WTC11 (cell line): Measurements from ENCODE around the gene SPOCD1. TPM values are rescaled to one million over a fixed set of nuclear protein-coding genes. Genes with fewer than 3 reads are reported as not detected.

Source experiments
- ATAC-seq: fragments of 200-7000 bp; cut with Tn5 transposase; 2 replicates; pipeline ENCODE4 v1.10.0; 2021; ENCODE audit warnings: mild to moderate bottlenecking, moderate library complexity
- CTCF ChIA-PET: fragments of 300-600 bp; sonication (Branson Sonifier 250); formaldehyde crosslinking; loops from one replicate; lab custom pipeline; 2021; ENCODE audit warnings: antibody characterized with exemption; lab: Charles Lee
- POLR2A ChIA-PET: fragments of 350-600 bp; sonication (Branson Sonifier 250); formaldehyde crosslinking; loops from one replicate; lab custom pipeline; 2021; ENCODE audit warnings: antibody characterized with exemption; lab: Charles Lee
- DNase-seq: peaks from one replicate; pipeline ENCODE4 v3.0.0; 2021; ENCODE audit warnings: low spot score
- H3K27ac Mint-ChIP-seq: 2 replicates; pipeline ENCODE4 v1.8.0; 2021; ENCODE audit warnings: mixed read lengths
- H3K27me3 Mint-ChIP-seq: 2 replicates; pipeline ENCODE4 v1.8.0; 2021; ENCODE audit warnings: low read depth, mild to moderate bottlenecking, moderate library complexity, mixed read lengths
- H3K36me3 Mint-ChIP-seq: 2 replicates; pipeline ENCODE4 v1.8.0; 2021; ENCODE audit warnings: mixed read lengths
- H3K4me1 Mint-ChIP-seq: 2 replicates; pipeline ENCODE4 v1.8.0; 2022; ENCODE audit warnings: mixed read lengths
- H3K4me3 Mint-ChIP-seq: 2 replicates; pipeline ENCODE4 v1.8.0; 2021; ENCODE audit warnings: mild to moderate bottlenecking, moderate library complexity, mixed read lengths
- H3K9me3 Mint-ChIP-seq: 2 replicates; pipeline ENCODE4 v1.8.0; 2021; ENCODE audit warnings: mixed read lengths
- ATF2 ChIP-seq: sonication (generic); formaldehyde crosslinking; IDR thresholded peaks from 2 replicates; pipeline ENCODE4 v1.8.1; 2022; ENCODE audit warnings: low read depth, missing genetic modification reagents, borderline replicate concordance
- CREB1 ChIP-seq: sonication (generic); formaldehyde crosslinking; IDR thresholded peaks from 2 replicates; pipeline ENCODE4 v1.8.0; 2023; ENCODE audit warnings: mild to moderate bottlenecking, missing genetic modification reagents
- GRHL2 ChIP-seq: fragments of 250-450 bp; sonication (Bioruptor Pico); IDR thresholded peaks from 2 replicates; pipeline ENCODE4 v1.8.0; 2022; ENCODE audit warnings: mild to moderate bottlenecking, moderate library complexity; ENCODE audit not compliant: insufficient replicate concordance, severe bottlenecking
- GTF2I ChIP-seq: fragments of 250-450 bp; sonication (Bioruptor Pico); conservative IDR thresholded peaks from 2 replicates; pipeline ENCODE4 v1.4.0; 2021; ENCODE audit warnings: mild to moderate bottlenecking
- HMGXB4 ChIP-seq: sonication (generic); formaldehyde crosslinking; IDR thresholded peaks from 2 replicates; pipeline ENCODE4 v1.8.1; 2023; ENCODE audit warnings: mild to moderate bottlenecking, moderate library complexity, missing genetic modification reagents
- KAT7 ChIP-seq: sonication (generic); formaldehyde crosslinking; IDR thresholded peaks from 2 replicates; pipeline ENCODE4 v1.8.1; 2023; ENCODE audit warnings: missing genetic modification reagents, mild to moderate bottlenecking, borderline replicate concordance
- NR1H2 ChIP-seq: sonication (generic); formaldehyde crosslinking; IDR thresholded peaks from 2 replicates; pipeline ENCODE4 v1.9.0; 2021; ENCODE audit warnings: mild to moderate bottlenecking, moderate library complexity, missing genetic modification reagents
- NR2C2 ChIP-seq: sonication (generic); formaldehyde crosslinking; IDR thresholded peaks from 2 replicates; pipeline ENCODE4 v1.8.0; 2022; ENCODE audit warnings: mild to moderate bottlenecking, missing genetic modification reagents
- NR3C1 ChIP-seq: sonication (generic); formaldehyde crosslinking; conservative IDR thresholded peaks from 2 replicates; pipeline ENCODE4 v1.8.1; 2023; ENCODE audit warnings: low read depth, mild to moderate bottlenecking, missing genetic modification reagents
- PRDM15 ChIP-seq: sonication (generic); formaldehyde crosslinking; IDR thresholded peaks from 2 replicates; pipeline ENCODE4 v1.8.0; 2022; ENCODE audit warnings: missing genetic modification reagents
- PRRX2 ChIP-seq: fragments of 250-450 bp; sonication (Bioruptor Pico); IDR thresholded peaks from 2 replicates; pipeline ENCODE4 v1.8.0; 2021; ENCODE audit warnings: mild to moderate bottlenecking
- RELA ChIP-seq: sonication (generic); formaldehyde crosslinking; IDR thresholded peaks from 2 replicates; pipeline ENCODE4 v1.8.1; 2022; ENCODE audit warnings: missing genetic modification reagents, mild to moderate bottlenecking, borderline replicate concordance
- RORB ChIP-seq: fragments of 250-450 bp; sonication (Bioruptor Pico); IDR thresholded peaks from 2 replicates; pipeline ENCODE4 v1.9.0; 2021; ENCODE audit warnings: mild to moderate bottlenecking
- SMAD4 ChIP-seq: sonication (generic); formaldehyde crosslinking; IDR thresholded peaks from 2 replicates; pipeline ENCODE4 v1.8.0; 2022; ENCODE audit warnings: mild to moderate bottlenecking, missing genetic modification reagents
- STAT6 ChIP-seq: sonication (generic); formaldehyde crosslinking; conservative IDR thresholded peaks from 2 replicates; pipeline ENCODE4 v1.8.1; 2023; ENCODE audit warnings: mild to moderate bottlenecking, low read depth, missing genetic modification reagents, moderate library complexity
- USF1 ChIP-seq: sonication (generic); formaldehyde crosslinking; IDR thresholded peaks from 2 replicates; pipeline ENCODE4 v1.8.0; 2022; ENCODE audit warnings: mild to moderate bottlenecking, missing genetic modification reagents
- ZNF219 ChIP-seq: sonication (generic); formaldehyde crosslinking; IDR thresholded peaks from 2 replicates; pipeline ENCODE4 v1.8.0; 2023; ENCODE audit warnings: missing genetic modification reagents, mild to moderate bottlenecking, borderline replicate concordance
- ZNF281 ChIP-seq: sonication (generic); formaldehyde crosslinking; IDR thresholded peaks from 2 replicates; pipeline ENCODE4 v1.8.0; 2023; ENCODE audit warnings: mild to moderate bottlenecking, missing genetic modification reagents
- ZNF423 ChIP-seq: fragments of 250-450 bp; sonication (Bioruptor Pico); IDR thresholded peaks from 2 replicates; pipeline ENCODE4 v2.1.2; 2022; ENCODE audit warnings: mild to moderate bottlenecking, moderate library complexity
- ZNF671 ChIP-seq: fragments of 250-450 bp; sonication (Bioruptor Pico); IDR thresholded peaks from 2 replicates; pipeline ENCODE4 v1.8.0; 2021; ENCODE audit warnings: mild to moderate bottlenecking
- total RNA-seq: library from RNA; stranded (reverse); gene quantifications from 3 replicates; pipeline ENCODE4 v1.2.3, GENCODE V29; 2021

SPOCD1 gene
- total RNA-seq, 1 experiment from 2014 or later = 3.0 TPM

GRCh38 chr1:31757989-31758388 lies 57.8 kb downstream of the SPOCD1 start:
- H3K27me3 Mint-ChIP-seq = peaks cover 8% of the 10 kb centered on the region

More at GRCh38 chr1:31757989-31758388, 57.8 kb downstream of the SPOCD1 start:
- CTCF ChIA-PET = interaction anchor here (1.0 to 13.3 kb wide), 8 partner anchors 12 to 67 kb away, joined by 3 to 282 read pairs (median 6); partner anchors contain the start of gene SPOCD1
- DNase-seq (no peak), ATAC-seq (no peak)
- Mint-ChIP-seq H3K4me1 (peaks cover 43% of the 10 kb centered on the region), H3K36me3 (no peaks in the 10 kb centered on the region), H3K27ac (peak overlapping the region; percentile 61), H3K9me3 (no peaks in the 10 kb centered on the region), H3K4me3 (no peak overlapping the region)
- POLR2A ChIA-PET = no interaction called here
- TF ChIP-seq RORB (CRISPR knock-in tag) = no peak
- TF ChIP-seq ZNF219 = no peak
- TF ChIP-seq SMAD4 (CRISPR knock-in tag) = no peak
- TF ChIP-seq NR1H2 (CRISPR knock-in tag) = no peak
- no peak for TF ChIP-seq PRRX2 (CRISPR knock-in tag)
- no peak for TF ChIP-seq USF1 (CRISPR knock-in tag)
- no peak for TF ChIP-seq RELA (CRISPR knock-in tag)
- TF ChIP-seq GRHL2 (CRISPR knock-in tag) = no peak
- no peak for TF ChIP-seq ATF2 (CRISPR knock-in tag)
- TF ChIP-seq NR3C1 (CRISPR knock-in tag) = no peak
- no peak for TF ChIP-seq PRDM15 (CRISPR knock-in tag)
- no peak for TF ChIP-seq ZNF671
- TF ChIP-seq CREB1 (CRISPR knock-in tag) = no peak
- TF ChIP-seq ZNF281 (CRISPR knock-in tag) = no peak
- TF ChIP-seq KAT7 (CRISPR knock-in tag) = no peak
- no peak for TF ChIP-seq HMGXB4 (CRISPR knock-in tag)
- no peak for TF ChIP-seq STAT6 (CRISPR knock-in tag)
- TF ChIP-seq NR2C2 (CRISPR knock-in tag) = no peak
- no peak for TF ChIP-seq GTF2I (CRISPR knock-in tag)
- no peak for TF ChIP-seq ZNF423 (CRISPR knock-in tag)
- TF ChIP-seq, all 79 proteins: peak for 0
